Cerebellar nuclear complex (tissue), 1 donor: ENCODE measurements around the gene MYO9B.

Experiments used
- DNase-seq, 2 experiments: peaks; one replicate each; lab custom pipeline; 2025; lab: John Stamatoyannopoulos, UW

The MYO9B gene

DNA sequence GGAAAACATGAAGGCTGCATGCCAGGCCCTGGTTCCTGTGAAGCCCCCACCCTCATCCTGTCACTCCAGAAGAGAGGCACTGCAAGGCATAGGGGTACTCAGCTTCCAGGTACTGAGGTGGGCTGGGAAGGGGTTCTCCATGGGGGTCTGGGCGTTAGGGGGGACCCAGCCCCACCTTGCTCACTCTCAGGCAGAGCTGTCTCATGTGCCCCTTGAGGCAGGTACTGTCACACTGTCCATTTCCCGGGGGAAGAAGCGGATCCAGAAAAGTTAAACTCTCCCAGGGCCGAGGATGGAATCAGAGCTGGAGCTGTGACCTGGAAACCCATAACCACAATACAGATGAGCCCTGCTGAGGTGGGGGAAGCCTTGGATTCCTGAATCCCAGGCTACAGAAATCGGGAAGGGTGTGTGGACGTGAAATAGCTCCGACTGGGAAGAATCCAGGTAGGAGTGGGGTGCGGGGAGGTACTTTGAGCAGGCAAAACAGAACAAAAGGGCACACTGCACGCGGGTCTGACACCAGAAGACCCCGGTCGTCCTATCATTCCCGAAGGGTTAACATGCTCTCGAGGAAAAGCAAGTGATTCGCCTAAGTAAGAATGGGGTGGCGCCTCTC lies 139.0 kb downstream of the MYO9B start:
- no peak for DNase-seq

DNA sequence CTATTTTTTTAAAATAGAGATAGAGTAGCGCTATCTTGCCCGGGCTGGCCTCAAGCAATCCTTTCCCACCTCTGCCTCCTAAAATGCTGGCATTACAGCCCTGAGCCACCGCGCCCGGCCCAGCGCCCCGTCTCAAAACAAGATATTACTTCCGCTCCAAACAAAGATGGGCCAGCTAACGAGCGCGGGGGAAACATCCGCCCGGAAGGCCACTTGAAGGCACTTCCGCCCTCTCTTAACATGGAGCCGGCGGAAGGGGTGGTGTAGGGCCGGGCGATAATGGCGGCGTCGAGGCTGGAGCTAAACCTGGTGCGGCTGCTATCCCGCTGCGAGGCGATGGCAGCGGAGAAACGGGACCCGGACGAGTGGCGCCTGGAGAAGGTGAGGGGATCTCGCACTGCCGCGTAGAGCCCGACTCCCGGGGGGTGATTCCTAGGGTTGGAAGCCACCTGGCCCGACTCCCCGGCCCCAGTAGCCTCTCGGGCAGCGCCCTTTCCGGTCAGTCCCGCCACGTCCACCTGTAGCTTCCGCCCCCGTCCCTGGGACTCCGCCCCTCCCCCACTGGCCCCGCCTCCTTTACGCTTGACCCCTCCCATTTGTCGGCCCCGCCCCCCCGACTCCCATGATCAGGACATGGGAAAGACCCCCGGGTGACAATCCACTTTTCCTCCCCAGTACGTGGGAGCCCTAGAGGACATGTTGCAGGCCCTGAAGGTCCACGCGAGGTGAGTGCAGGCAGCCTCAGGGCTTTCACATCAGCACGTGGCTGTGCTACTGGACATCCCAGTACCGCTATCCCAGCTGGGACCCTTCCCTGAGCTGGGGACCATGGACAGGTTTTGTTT lies 139.8 kb downstream of the MYO9B start, which contains the start of gene USE1:
USE1 (plus strand) TSS at position 231 of the 845 bp plus-strand sequence; CDS start at position 280, 49 bp downstream.
- peak in 1 of 2 experiments; percentile 79 for DNase-seq

DNA sequence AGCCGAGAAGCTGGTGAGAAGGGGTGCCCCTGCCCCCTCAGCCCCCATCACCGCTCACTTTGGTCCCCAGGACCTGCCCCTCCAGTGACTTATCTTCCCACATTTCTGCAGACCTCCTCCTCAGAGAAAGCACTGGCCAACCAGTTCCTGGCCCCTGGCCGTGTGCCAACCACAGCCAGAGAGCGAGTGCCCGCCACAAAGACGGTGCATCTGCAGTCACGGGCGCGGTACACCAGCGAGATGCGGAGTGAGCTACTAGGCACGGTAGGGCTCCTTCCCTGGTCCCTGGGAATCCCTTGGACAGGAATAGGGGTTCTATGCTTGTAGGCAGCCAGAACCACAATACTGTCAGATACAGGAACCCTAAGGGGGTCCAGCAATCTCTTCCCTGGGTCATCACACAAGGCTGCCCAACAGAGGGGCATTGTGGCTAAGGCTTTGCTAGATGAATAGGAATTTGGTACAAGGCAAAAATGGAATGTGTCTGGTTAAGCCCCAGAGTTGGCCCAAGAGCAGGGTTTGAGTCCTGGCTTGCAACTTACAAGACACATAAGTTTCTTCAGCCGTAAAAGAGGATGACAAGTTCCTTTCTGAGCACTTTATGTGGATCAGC lies 140.6 kb downstream of the MYO9B start:
- DNase-seq: no peak

DNA sequence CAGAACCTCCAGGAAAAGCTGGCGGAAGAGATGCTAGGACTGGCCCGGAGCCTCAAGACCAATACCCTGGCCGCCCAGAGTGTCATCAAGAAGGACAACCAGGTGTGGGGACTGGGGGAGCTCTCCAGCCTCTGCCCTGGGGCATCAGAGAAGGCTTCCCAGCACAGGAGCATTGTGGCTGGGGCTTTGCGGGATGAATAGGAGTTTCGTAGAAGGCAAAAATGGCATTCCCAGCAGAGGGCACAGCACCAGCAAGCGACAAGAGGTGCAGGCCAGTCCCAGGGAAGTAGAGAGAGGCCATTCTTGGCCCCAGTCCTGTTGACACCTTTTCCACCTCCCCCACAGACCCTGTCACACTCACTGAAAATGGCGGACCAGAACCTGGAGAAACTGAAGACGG lies 143.7 kb downstream of the MYO9B start:
- no peak for DNase-seq

DNA sequence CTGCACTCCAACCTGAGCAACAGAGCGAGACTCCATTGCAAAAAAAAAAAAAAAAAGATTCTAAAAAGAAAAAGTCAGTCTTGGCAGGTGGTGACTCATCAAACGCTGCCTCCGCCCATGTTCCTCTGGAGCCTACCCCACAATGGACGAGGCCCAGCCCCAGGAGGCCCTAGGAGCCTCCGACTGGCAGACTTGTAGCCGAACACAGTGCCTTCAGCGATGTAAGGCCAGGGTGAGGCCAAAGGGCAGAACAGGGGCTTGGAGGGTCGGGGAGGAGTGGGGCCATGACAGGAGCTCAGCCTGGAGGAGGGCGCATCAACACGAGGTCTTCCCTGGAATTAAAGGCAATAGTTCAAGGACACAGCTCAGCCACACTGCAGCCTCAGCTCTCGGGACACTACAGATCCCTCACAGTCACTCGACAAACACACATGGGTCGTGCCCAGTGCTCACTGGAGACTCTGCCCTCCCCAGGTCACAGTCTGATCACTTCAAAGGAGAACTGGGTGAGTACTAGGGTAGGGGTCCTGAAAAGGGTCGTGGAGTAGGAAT lies 144.7 kb downstream of the MYO9B start:
- DNase-seq: no peak

DNA sequence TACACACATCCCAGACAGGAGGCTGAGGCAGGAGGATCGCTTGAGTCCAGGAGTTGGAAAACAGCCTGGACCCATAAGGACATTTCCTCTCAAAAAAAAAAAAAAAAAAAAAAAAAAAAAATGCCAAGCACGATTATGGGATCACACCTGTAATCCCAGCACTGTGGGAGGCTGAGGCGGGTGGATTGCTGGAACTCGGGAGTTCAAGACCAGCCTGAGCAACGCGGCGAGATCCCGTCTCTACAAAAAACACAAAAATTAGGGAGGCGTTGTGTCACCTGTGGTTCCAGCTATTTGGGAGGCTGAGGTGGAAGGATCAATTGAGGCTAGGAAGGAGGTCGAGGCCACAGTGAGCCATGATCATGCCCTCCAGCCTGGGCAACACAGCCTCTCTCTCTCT lies 149.5 kb downstream of the MYO9B start:
- DNase-seq: no peak

DNA sequence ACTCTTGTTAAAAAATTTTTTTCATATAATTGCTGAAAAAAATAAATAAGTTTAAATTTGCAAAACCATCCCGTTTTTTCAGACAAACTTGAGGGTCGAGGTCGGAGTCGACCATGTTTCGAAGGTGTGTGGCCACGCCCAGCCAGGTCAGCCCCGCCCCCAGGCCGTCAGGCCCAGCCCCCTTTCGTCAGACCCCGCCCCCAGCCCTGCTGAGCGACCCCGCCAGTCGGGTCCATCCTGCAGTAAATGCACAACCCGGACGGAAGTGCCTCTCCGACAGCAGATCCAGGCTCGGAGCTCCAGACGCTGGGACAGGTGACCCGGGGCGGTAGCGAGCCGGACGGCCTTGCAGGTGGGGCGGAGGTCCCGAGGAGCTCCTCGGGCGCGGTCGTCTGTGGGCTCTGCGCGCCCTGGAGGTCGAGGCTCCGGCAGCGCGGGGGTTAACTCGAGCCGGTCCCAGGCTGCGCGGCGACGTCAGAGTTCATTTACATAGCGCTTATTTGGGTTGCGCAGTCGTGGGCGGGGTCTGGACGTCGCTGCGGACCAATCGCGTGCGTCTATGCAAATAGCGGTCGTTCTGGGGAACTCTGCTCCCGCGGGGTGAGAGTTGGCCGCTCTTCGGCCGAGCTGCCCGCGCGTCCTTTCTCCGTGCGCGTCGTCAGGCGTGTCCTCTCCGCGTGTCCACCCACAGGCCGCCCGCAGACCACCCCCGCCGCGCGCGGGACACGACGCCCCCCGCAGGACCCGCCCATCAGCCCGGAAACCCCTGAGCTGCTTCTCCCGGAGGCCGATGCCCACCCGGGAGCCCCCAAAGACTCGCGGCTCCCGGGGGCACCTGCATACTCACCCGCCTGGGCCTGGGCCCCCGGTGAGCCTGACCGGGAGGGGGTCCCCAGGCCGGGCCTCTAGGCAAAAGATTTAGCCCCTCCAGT lies 150.7 kb downstream of the MYO9B start, which contains the start of gene OCEL1:
OCEL1 (plus strand) TSS at position 225 of the 932 bp plus-strand sequence; CDS start at position 247, 22 bp downstream.
- DNase-seq: peak; percentile 94 to 97

DNA sequence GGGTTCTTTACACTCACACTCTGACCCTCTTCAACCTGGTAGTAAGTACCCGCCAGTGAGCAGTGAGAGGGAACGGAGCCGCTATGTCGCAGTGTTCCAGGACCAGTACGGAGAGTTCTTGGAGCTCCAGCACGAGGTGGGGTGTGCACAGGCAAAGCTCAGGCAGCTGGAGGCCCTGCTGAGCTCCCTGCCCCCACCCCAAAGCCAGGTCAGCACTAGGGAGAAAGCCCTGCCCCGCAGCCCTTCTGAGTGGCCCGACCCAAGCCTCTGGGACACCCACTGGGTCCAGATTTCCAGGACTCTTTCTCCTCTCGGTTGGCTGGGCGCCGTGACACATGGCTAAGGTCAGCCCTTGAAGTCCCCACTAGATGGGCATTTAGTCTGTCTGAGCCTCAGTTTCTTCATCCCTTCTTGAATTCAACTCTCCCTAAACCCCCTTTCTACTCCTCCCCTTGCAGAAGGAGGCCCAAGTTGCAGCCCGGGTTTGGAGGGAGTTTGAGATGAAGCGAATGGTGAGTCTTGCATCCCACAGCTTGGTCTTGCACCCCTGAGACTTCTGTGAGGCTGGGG lies 152.3 kb downstream of the MYO9B start:
- DNase-seq: no peak

DNA sequence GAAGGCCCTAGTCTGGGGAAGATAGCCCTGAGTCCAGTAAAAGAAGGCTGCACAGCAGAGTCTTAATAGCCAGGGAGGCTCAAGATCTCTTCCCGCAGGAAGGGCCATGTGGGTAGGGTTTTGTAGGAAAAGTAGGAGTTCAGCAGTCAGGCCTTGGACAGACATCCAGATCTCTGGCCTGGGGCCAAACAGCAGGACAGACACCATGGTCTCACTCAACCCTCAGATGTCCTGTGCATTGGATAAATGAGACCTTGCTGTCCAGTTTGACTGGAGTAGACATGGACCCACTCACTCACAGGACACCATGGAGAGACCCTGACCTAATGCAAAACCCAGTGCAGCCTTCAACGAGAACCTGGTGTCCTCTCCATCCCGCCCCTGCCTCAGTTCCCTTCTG lies 154.3 kb downstream of the MYO9B start:
- DNase-seq: no peak

DNA sequence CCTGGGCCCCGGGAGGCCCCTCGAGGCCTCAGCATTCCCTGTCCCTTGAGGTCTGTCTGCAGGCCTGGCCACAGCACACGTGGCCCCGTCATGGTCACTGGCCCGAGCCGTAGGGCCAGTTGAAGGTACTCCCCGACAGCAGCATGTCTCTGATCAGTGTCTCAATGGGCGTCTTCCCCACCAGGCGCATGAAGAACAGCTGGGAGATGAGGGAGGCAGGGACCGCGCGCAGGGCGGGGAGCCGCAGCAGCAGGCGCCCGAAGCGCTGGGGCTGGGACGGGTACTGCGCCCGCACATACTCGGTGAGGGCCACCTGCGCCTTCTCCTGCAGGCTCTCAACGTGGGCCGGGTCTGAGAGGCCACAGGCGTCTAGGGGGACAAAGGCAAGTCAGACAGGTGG lies 156.7 kb downstream of the MYO9B start:
- DNase-seq: no peak

DNA sequence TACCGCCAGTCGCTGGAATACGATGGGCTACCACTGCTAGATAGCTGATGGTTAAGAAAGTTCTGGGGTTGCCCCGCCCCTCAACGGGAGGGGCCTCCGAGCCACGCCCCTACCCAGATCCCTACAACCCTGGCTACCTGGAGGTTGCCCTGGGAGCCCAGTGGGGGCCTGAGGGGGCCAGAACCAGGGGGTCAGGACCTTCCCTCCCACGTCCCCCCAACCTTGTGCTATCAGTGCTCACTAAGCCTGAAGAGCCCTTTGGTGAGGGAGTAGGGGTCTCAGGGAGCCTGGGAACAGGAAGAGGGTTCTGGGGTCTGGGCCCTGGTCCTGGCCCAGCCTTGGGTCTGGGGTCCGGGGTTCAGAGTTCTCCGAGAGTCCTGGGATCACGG lies 159.3 kb downstream of the MYO9B start:
- DNase-seq: no peak

DNA sequence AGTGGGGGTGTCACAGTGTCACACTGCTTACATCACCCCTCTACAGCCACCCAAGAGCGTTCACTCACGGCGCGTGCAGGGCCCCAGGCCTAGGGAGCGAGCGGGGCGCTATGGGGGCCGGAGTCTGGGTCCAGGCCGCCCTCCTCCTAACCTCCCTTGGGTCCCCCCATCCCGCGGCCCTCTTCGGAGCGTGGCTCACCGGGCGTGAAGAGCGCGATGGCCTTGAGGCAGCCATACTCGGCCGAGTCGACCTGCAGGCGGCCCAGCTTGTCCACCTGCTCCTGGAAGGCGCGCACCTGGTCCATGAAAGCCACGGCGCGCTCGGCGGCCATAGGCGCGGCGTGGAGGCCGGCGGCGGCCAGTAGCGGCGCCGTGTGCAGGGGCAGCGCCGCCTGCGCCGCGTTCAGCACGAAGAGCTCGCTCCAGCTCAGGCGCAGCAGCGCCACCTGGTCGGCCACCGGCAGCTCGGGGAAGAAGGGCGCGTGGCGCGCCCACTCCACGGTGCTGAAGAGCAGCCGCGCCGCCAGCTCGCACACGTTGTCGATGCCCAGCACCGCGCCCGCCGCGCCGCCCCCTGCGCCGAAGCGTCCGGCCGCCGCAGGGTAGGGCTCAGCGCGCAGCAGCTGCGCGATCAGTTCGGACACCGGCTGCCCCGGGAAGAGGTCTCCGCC lies 159.9 kb downstream of the MYO9B start:
- peak in 1 of 2 experiments; percentile 11 for DNase-seq

DNA sequence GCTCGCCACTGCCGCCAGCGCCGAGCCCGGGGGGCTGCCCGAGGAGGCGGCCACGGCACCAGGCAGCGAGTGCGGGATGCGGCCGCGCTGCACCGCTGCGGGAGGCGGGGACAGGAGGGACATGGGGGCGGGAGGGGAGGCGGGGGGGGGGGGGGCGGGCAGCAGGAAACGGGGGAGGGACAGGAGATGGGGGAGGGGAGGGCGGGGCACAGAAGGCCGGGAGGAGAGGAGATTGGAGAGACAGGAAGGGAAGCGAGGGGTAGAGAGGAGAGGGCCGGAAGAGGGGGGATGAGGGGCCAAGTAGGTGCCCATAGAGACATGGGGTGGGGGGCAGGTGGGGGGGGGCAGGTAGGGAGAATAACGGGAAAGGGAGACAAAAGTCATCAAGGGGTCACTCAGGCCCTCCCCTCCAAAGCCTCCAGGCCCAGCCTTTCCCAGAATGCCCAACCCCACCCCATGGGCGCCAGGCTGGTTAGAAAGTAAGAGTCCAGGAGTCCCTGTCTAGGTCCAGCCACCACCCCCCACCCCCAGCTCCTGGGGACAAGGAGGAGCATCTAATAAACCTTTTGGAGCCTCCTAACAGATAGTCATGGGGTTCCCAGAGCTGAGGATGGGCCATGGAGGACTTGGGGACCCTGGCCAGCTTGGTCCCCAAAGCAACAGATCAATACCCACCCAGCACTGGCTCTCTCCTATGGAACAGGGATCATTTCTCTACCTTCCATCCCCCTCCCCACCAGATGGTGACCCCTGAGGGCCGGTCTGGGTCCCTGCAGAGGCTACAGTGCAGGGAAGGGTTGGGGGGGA lies 160.6 kb downstream of the MYO9B start:
- no peak for DNase-seq

DNA sequence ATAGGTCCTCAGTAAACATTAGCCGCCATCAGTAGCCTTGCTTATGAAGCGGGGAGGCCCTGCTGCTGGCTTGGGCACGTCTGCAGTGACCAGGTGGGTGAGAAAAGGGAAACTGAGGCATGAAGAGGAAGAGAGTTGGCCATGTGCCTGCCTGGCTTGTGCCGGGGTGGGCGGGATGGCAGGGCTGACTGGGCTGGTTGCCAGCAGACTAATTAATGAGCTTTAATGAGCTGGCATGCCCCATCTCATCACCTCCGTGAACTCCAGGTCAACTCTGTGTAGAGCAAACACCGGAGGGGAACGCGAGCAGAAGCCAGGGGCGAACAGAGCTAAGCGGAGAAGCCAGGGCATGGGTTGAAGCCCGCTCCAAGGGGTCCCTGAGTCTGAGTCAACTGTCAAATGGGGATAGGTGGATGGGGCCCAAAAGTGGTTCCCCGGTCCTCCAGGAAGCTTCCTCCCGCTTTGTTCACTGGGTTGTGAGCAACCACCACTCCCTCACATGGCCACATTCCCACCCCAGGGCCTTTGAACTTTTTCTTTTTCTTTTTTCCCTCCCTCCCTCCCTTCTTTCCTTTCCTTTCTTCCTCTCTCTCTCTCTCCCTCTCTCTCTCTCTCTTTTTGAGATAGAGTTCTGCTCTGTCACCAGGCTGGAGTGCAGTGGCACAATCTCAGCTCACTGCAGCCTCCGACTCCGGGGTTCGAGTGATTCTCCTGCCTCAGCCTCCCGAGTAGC lies 161.4 kb downstream of the MYO9B start:
- no peak for DNase-seq

DNA sequence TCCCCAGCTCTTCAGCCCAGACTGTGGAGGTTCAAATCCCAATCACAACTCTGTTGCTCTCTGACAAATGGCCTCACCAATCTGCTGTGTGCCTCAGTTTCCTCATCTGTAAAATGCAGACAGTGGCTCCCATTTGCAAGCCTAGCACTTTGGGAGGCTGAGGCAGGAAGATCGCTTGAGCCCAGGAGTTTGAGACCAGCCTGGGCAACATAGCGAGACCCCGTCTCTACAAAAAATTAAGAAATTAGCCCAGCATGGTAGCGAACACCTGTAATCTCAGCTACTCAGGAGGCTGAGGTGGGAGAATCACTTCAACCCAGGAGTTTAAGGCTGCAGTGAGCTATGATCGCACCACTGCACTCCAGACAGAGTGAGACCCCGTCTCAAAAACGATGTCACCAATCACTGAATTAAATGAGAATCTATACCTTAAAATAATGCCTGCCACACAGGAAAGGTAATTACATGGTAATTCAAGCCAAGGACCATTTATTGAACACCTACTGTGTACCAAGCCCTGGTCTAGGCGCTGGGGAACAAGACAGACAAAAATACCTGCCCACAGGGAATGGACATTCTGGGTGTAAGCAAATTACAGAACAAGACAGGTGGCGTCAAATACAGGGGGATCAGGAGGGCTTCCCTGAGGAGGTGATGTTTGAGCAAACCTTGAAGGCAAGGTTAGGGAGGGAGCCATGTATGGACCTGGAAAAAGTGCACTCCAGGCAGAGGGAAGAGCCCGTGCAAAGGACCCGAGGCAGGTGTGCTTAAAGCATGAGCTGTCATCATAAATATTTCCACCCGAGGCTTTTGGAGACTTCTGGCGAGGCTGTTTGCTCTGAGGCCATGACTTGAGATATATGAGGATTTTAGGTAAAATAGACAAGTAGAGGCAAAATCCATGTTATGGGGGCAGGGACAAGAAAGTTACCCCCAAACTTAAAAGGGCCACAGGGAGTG lies 162.4 kb downstream of the MYO9B start:
- no peak for DNase-seq

DNA sequence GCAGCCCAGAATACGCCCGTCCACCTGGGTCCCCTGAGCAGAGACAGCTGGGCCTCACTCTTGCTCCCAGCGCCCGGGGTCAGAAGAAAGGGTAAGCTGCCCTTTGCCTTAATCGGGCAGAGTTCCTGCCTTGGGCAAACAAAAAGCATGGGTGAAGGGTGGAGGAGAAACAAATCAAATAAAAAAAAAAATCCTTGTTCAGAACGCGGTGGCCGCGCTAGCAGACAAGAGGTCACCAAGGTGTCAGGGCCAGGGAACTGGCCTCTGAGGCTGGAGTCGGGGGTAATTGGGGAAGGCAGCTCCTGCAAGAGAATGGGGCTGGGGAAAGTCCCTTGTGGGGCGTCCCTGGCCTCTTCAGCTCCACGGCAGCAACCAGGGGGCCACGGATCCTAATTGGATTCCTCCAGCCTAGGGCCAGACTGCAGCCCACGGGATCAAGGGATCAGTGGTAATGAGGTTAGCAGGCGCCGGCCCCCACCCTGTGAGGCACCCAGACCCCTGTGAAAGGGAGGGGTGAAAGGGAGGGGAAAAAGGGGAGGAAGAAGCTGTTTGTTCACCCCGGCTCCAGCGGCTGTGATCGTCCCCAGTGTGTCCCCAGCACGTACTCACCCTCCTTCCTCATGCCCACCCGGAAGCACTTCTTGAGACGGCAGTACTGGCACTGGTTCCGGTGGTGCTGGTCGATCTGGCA lies 164.6 kb downstream of the MYO9B start:
- DNase-seq: no peak

DNA sequence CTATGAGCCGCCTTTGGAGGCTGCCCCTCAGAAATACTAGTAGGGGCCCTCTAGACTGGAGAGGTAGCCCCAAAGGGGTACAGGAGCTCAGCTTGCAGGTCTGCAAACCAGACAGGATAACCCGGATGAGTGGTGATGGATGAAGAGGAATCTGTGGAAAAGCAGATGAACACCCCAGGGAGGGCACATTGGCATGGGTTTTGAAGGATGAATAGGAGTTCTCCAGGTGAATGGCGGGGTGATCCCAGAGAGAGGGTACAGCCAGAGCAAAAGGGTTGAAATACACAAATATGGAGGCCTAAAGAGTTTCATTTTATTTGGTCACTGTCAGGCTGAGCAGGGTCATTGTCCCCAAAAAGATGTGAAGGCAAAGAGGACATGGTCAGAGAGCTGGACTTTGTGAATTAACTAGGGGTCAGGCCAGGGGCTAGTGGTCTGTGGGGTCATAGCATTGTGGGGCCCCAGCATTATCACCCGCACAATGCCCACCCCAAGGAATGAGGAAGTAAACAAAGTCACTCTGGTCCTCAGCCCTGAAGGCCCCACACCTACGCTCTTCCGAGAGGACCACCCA lies 165.3 kb downstream of the MYO9B start:
- no peak for DNase-seq
